GM21367 (cell line): ENCODE results near the gene ERFL.
"Not testable (repeated sequence)": the region's sequence is repeated elsewhere in the genome, so short reads cannot be mapped to it uniquely, and the experiment has no call there.

Source experiments
- ATAC-seq: cut with Tn5 transposase; IDR thresholded peaks from one replicate; pipeline ENCODE4 v1.9.1; 2021; ENCODE audit not compliant: unreplicated experiment

The ERFL gene

GRCh38 chr19:41879670-41880328, 48.5 kb downstream of the ERFL start:
- ATAC-seq = no peak

DNA sequence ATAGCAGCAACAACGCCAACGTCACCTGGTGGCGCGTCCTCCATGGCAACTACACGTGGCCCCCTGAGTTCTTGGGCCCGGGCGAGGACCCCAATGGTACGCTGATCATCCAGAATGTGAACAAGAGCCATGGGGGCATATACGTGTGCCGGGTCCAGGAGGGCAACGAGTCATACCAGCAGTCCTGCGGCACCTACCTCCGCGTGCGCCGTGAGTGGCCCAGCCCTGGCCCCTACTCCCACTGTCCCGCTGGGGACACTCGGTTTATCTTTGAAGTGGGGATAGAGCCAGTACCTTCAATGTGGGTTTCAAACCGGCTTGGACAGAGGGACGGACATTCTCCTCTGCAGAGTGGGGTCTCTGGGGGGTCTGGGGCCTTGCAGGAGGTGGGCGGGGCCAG, 49.2 kb downstream of the ERFL start:
- no peak for ATAC-seq

DNA sequence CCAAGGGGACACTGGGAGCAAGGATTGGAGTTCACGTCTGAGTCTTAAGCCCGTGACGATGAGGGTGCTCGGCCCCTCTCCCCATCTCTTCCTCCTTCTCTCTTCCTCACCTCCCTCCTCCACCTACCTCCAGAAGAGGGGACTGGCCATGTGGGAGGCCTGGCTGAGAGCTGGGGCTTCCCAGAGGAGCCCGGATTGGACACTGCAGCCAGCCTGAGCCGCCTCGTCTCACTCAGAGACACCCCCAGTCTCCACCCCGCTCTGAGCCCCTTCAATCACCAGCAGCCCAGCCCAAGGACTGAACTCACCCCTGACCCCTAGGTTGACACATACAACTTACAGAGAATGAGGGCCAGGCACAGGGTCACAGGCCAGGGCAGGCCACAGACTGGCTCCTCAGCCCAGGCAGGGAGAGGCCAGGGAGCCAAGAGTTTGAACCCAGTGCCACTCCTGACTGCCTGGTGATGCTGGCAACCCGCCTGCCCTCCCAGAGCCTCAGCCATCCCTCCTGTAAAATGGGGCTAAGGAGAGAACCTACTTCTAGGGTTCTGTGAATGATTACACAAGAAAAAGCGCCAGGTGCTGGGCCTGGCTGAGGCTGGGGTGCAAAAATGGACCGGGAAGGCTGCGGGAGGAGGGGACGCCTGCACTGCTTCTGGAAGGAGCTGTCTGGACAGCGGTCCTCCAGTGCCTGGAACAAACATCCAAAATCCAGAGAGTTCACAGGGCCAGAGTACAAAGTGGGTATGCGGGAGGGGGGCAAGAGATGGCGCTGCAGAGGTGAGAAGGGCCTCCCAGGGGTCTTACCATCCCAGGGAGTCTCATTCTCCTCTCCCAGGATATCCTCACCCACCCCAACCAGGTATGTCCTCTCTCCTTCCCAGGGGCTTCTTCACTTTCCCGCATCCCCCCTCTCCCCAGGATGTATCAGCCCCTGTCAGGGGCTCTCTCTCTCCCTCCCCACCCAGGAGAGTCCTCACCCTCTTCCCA, 50.0 kb downstream of the ERFL start:
- no peak for ATAC-seq

GRCh38 chr19:41876847-41877832, 51.1 kb downstream of the ERFL start, which contains the start of gene CD79A:
Gene CD79A, plus strand, starts transcription at chr19:41877279. Its CDS starts 26 bp downstream, at chr19:41877305.
- peak; percentile 59 for ATAC-seq

DNA sequence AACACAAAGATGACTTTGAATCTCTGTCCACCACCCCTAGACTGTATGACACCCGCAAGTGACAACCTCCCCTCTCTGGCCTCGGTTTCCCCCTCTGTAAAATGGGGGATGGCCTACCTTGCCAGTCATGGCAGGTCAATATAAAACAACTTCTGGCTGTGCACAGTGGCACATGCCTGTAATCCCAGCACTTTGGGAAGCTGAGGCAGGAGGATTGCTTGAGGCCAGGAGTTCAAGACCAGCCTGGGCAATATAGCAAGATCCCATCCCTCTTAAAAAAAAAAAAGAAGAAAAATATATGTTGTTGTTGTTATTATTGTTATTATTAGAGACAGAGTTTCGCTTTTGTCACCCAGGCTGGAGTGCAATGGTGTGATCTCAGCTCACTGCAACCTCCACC, 52.3 kb downstream of the ERFL start:
- not testable (repeated sequence) for ATAC-seq

- no peak for ATAC-seq
Measured at GRCh38 chr19:41872775-41873647, 55.2 kb downstream of the ERFL start.

- no peak for ATAC-seq
Measured at GRCh38 chr19:41872384-41872774, 55.9 kb downstream of the ERFL start.

GRCh38 chr19:41871573-41872383, 56.5 kb downstream of the ERFL start:
- ATAC-seq = no peak

DNA sequence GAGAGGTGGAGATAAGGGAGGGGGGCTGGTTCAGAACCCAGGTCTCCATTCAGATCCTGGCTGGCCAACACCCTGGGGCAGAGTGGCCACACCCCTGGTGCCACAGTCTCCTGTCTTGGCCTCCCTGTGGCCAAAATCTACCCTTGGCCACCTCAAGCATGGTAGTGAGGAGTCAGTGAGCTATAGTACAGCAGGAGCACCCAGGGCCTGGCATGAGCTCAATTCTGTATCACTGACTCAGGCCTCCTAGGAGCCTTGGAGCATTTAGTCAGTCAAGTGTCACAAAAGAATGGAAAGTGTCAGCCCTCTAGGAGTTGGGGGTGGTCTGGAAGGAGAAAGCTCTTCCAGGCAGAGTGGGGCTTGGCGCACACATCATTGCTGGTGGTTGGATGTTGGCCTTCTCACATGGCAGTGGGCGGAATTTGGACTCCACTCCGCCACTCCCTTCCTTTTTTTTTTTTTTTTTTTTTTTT, 57.8 kb downstream of the ERFL start:
- no peak for ATAC-seq

DNA sequence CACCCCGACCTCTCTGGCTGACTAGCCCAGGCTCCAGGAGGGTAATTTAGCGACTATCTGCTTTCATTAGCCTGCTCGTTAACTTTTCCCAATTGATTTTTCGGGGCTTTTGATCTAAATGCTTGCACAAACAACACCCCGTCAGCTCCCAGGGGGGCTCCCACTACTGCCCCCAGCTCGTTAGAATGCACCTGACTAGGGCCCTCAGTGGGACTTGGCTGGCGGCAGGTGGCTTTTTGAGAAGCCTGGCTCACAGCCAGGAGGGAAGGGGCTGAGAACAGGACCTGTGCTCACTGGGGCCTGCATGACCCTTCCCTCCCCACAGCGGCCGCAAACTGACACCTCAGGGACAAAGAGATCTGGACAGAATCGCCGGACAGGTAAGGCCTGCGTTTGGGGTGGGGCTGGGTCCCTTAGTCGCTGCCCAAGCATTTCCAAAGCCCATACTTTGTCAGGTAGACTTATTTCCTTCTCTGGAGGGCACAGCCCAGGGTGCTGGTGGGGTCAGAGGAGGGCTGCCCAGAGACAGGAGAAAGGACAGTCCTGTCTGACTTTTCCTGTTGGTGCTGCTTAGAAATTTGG, 58.8 kb downstream of the ERFL start:
- ATAC-seq = no peak

- no peak for ATAC-seq
Measured at GRCh38 chr19:41868989-41869300, 59.3 kb downstream of the ERFL start.

- no peak for ATAC-seq
Measured at GRCh38 chr19:41868120-41868988, 59.9 kb downstream of the ERFL start.

DNA sequence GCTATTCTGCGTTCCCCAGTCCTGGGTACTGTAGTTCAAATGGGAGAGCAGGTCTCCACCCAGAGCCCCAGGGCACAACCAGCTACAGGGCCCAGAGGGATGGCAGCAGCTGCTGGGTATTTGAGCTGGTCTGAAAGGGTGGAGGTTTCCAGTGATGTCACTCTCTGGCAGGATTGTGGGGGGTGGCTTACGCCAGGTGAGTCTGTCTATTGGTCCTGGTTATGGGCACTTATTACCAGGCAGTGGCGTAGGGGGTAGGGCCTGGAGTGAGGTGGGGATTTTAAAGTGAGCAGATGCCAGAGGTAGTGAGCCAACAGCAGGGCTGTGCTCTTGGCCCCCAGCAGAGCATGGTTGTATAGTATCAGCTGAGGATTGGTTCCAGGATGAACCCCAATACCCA, 62.0 kb downstream of the ERFL start:
- ATAC-seq = no peak

GRCh38 chr19:41864374-41864773, 63.9 kb downstream of the ERFL start:
- ATAC-seq = no peak

GRCh38 chr19:41863209-41863931, 64.9 kb downstream of the ERFL start:
- no peak for ATAC-seq

DNA sequence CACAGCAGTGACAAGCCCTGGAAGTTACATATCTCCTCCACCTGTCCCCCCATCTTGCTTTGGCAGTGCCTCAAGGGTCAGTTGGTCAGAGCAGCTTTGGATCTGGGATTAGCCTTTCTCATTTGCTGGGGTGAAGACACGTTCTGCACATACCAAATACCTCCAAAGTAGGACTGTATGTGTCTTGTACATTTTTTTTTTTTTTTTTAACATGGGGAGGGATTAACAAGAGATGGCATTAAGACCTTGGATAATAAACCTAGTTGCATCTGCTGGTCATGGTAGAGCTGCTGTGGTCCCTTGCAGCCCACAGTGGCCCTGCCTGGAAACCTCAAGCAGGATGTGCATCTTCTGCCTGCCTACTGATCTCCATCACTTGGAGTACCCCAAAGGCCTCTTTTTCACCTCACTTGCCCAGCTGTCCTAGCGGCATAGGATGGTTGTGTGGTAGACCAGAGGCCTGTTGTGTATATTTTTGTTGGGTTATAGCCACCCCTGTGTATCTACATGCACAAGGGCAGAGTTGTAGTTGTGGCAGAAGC, 65.7 kb downstream of the ERFL start:
- ATAC-seq = no peak

DNA sequence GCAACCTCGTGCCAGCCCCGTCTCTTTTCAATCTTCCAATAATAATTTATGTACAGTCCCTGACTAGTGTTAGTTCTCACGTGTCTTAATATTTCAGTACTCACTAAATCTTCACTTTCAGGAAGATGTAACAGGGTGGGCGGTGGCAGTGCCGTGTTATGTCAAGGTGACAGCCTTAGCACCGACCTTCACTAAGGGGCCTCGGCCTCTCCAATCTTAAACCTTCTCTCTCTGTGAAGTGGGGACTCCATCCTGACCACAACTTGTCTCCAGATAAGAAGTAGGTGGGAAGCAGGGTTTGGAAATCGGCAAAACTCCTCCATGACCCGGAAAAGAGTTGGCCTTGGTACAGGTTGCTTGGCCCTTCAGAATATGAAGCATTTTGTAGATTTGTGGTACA, 66.4 kb downstream of the ERFL start:
- no peak for ATAC-seq
